GM12878 (cell line): ENCODE measurements around the gene METRNL. TPM values are rescaled to one million over a fixed set of nuclear protein-coding genes. Genes with fewer than 3 reads are reported as not detected.
A peak's percentile ranks its signal among the peaks of the same experiment; 100 is the strongest.
"Not testable (repeated sequence)": the region's sequence is repeated elsewhere in the genome, so short reads cannot be mapped to it uniquely, and the experiment has no call there.

Experiments
- ATAC-seq: fragments of 200-7000 bp; cut with Tn5 transposase; 3 replicates; pipeline ENCODE4 v1.9.1; 2020; ENCODE audit warnings: mild to moderate bottlenecking, moderate library complexity
- BruUV-seq: library from RNA; stranded (reverse); fragments of 400-500 nt; replicated peaks from 2 replicates; lab custom pipeline; 2021; lab: Mats Ljungman, UMichigan
- CTCF ChIA-PET: fragments of 300-600 bp; sonication (Branson Sonifier 250); formaldehyde crosslinking; extraction: SDS; loops from one replicate; lab custom pipeline; 2021; ENCODE audit warnings: inconsistent platforms; lab: Yijun Ruan, JAX
- POLR2A ChIA-PET: fragments of 350-600 bp; formaldehyde crosslinking; extraction: SDS; loops from one replicate; lab custom pipeline; 2021; ENCODE audit warnings: inconsistent platforms; lab: Charles Lee
- RAD21 ChIA-PET: fragments of 300-600 bp; sonication (Branson Sonifier 250); formaldehyde crosslinking; loops from one replicate; lab custom pipeline; 2023; ENCODE audit warnings: antibody characterized with exemption; ENCODE audit not compliant: unreplicated experiment; lab: Charles Lee
- SMC1A ChIA-PET: fragments of 300-600 bp; sonication (Branson Sonifier 250); formaldehyde crosslinking; loops from one replicate; lab custom pipeline; 2023; ENCODE audit not compliant: unreplicated experiment, uncharacterized antibody; lab: Charles Lee
- DNase-seq: peaks from one replicate; pipeline ENCODE4 v3.0.0-alpha.2; 2011; ENCODE audit warnings: low read depth, low spot score
- FAIRE-seq: peaks from 3 replicates; lab custom pipeline; 2011; peaks lifted over from hg19 to GRCh38; lab: Jason Lieb, UNC
- H2AFZ ChIP-seq: 2 replicates; pipeline ENCODE4 v1.6.0; 2011; ENCODE audit warnings: low read depth, low read length, control low read depth; ENCODE audit not compliant: control insufficient read depth
- H3K27ac ChIP-seq: 2 replicates; pipeline ENCODE4 v1.5.1; 2011; ENCODE audit warnings: control low read depth; ENCODE audit not compliant: control insufficient read depth, insufficient read depth
- H3K27me3 ChIP-seq, 2 experiments: replicated peaks in 1 of 2; 2 replicates each; pipeline versions ENCODE4 v1.6.0 to v1.6.1; 2011; ENCODE audit warnings: low read length in 1 of 2; ENCODE audit not compliant: control insufficient read depth in 2 of 2, insufficient read depth in 2 of 2
- H3K36me3 ChIP-seq, 2 experiments: 2 replicates each; pipeline ENCODE4 v1.5.1; 2011; ENCODE audit warnings: low read length in 1 of 2; ENCODE audit not compliant: control insufficient read depth in 2 of 2, insufficient read depth in 2 of 2
- H3K4me1 ChIP-seq: 2 replicates; pipeline ENCODE4 v1.6.1; 2011; ENCODE audit warnings: mild to moderate bottlenecking, low read length, moderate library complexity, mixed read lengths; ENCODE audit not compliant: control insufficient read depth, insufficient read depth
- H3K4me2 ChIP-seq: 2 replicates; pipeline ENCODE4 v1.6.0; 2011; ENCODE audit warnings: control low read depth; ENCODE audit not compliant: control insufficient read depth, insufficient read depth
- H3K4me3 ChIP-seq: fragments of 200-600 bp; sonication (generic); 2 replicates; pipeline ENCODE4 v1.5.1; 2016
- H3K79me2 ChIP-seq: 2 replicates; pipeline ENCODE4 v1.6.0; 2011; ENCODE audit warnings: low read length; ENCODE audit not compliant: control insufficient read depth, insufficient read depth
- H3K9ac ChIP-seq: 2 replicates; pipeline ENCODE4 v1.8.0; 2011; ENCODE audit warnings: low read length, control low read depth, mixed read lengths; ENCODE audit not compliant: control insufficient read depth, insufficient read depth
- H3K9me3 ChIP-seq: replicated peaks from 3 replicates; pipeline ENCODE4 v1.5.1; 2011; ENCODE audit warnings: mild to moderate bottlenecking, low read length; ENCODE audit not compliant: control insufficient read depth, insufficient read depth
- H4K20me1 ChIP-seq: 2 replicates; pipeline ENCODE4 v1.6.0; 2011; ENCODE audit not compliant: control insufficient read depth, insufficient read depth
- CBX5 ChIP-seq: sonication (generic); IDR thresholded peaks from 2 replicates; pipeline ENCODE4 v1.6.1; 2016; ENCODE audit warnings: low read depth, moderate library complexity, mild to moderate bottlenecking, inconsistent platforms
- CHD4 ChIP-seq: fragments of 200-600 bp; sonication (generic); IDR thresholded peaks from 2 replicates; pipeline ENCODE4 v1.6.1; 2016; ENCODE audit warnings: mild to moderate bottlenecking
- TBL1XR1 ChIP-seq: IDR thresholded peaks from 2 replicates; pipeline ENCODE4 v1.6.1; 2012; ENCODE audit warnings: low read depth, low read length, improper control_type of control experiment
- TCF3 ChIP-seq: IDR thresholded peaks from 2 replicates; pipeline ENCODE4 v1.6.1; 2012; ENCODE audit warnings: low read depth, mild to moderate bottlenecking, low read length, borderline replicate concordance; ENCODE audit not compliant: insufficient read depth
- ZBED1 ChIP-seq: IDR thresholded peaks from 2 replicates; pipeline ENCODE4 v1.6.1; 2016; ENCODE audit warnings: borderline replicate concordance
- ZNF24 ChIP-seq: fragments of 450-650 bp; IDR thresholded peaks from 2 replicates; pipeline ENCODE4 v1.6.1; 2017; ENCODE audit warnings: antibody characterized with exemption, mild to moderate bottlenecking
- WGBS: methylation state at CpG from one replicate; pipeline ENCODE4 v1.1.6; 2016; ENCODE audit warnings: low lambda C conversion rate; ENCODE audit not compliant: insufficient replicate concordance, insufficient coverage; ENCODE audit errors: missing lambda C conversion rate; 5-methylcytosine and 5-hydroxymethylcytosine counted together
- in situ Hi-C: fragments of 300-500 bp; cut with MboI; formaldehyde crosslinking; loops from 9 replicates; pipeline ENCODE4 v1.14.3; 2018; ENCODE audit warnings: mixed read lengths
- intact Hi-C: fragments of 100-400 bp; cut with micrococcal nuclease; formaldehyde crosslinking; loops from one replicate; pipeline ENCODE4 v1.14.2; 2022; ENCODE audit not compliant: unreplicated experiment
- polyA plus RNA-seq, 11 experiments: library from polyadenylated mRNA; depleted of rRNA in 4 of 11; unstranded in 6 of 11; stranded (reverse) in 5 of 11; fragments of >200 nt; fragmentation: Nextera tagmentation in 4 of 11; fragmentation: Illumina TruSeq in 1 of 11; extraction: Ambion mirVana in 4 of 11; extraction: Trizol in 1 of 11; gene quantifications; 1 replicate in 1 of 11; 2 replicates in 10 of 11; pipeline versions ENCODE4 v1.2.1 to v1.2.3, GENCODE V29; 2011 to 2016; ENCODE audit warnings: inconsistent platforms in 2 of 11, missing spikeins in 2 of 11, low read depth in 1 of 11
- total RNA-seq, 4 experiments: library from RNA; depleted of rRNA in 3 of 4; stranded (reverse); fragments of >200 nt in 3 of 4; fragmentation: Illumina TruSeq in 1 of 4; extraction: Trizol in 1 of 4; gene quantifications; 2 replicates each; pipeline versions ENCODE4 v1.2.1 to v1.2.3, GENCODE V29; 2013 to 2021

Gene METRNL
- total and polyA plus RNA-seq, 10 of the 15 experiments (the other 5 are each of a cell fraction or from before 2014, with no cell fraction given), result 0.05 to 3.7 (median 0.48) TPM; not detected in 2

DNA sequence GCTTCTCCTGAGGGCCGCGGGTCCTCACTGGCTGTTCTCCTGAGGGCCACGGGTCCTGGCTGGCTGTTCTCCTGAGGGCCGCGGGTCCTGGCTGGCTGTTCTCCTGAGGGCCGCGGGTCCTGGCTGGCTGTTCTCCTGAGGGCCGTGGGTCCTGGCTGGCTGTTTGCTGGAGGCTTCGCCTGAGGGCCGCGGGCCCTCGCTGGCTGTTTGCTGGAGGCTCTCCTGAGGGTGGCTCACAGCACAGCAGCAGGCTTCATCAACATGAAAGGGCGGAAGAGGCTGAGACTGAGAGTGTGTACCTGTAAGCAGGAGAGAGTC is 60.8 kb downstream of the METRNL start:
- H3K4me2 ChIP-seq, SMC1A ChIA-PET, RAD21 ChIA-PET, H3K4me3 ChIP-seq, H3K9me3 ChIP-seq, H3K4me1 ChIP-seq, FAIRE-seq, H3K27ac ChIP-seq, H4K20me1 ChIP-seq, H3K79me2 ChIP-seq, DNase-seq, H3K27me3 ChIP-seq, H3K36me3 ChIP-seq, CTCF ChIA-PET, POLR2A ChIA-PET, H3K9ac ChIP-seq, in situ Hi-C loops, H2AFZ ChIP-seq, intact Hi-C loops, BruUV-seq, ATAC-seq: not testable (repeated sequence)
- 57% methylated on average over 11 of the region's 13 CpGs for WGBS

DNA sequence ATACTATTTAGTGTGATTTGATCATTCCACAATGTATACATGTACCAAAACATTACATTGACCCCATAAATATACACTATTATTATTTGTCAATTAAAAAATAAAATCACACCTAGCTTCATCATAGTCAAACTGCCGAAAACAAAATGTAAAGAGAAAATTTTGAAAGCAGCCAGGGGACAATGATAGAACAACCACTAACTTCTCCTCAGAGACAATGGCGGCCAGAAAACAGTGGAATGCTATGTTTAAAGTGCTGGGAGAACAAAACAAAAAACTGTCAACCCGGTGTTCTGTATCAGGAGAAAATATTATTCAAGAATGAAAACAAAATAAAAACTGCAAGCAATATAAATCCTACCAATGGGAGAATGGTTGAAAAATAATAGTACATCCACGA is 63.2 kb downstream of the METRNL start:
- Histone ChIP-seq H3K36me3 (no peaks in the 10 kb centered on the region), H3K4me2 (no peak overlapping the region), H3K79me2 (no peaks in the 10 kb centered on the region), H3K27ac (no peak overlapping the region), H3K9ac (no peak overlapping the region), H2AFZ (no peak overlapping the region), H4K20me1 (no peaks in the 10 kb centered on the region), H3K27me3 (no peaks in the 10 kb centered on the region; a peak in 2 of 4 replicates), H3K9me3 (no peaks in the 10 kb centered on the region; the same call in 1 of the 3 replicates), H3K4me1 (no peaks in the 10 kb centered on the region), H3K4me3 (no peak overlapping the region)
- 7% methylated on average over 4 of the region's 4 CpGs for WGBS
- DNase-seq (no peak), FAIRE-seq (no peak), ATAC-seq (no peak)
- no TSS peak for BruUV-seq
- intact Hi-C loops (no loop called here), in situ Hi-C loops (no loop called here)
- ChIA-PET CTCF (no interaction called here), SMC1A (no interaction called here), POLR2A (no interaction called here), RAD21 (no interaction called here)
- TF ChIP-seq CBX5 (0 out of 2 replicates have a peak, but pooled peaks have one; percentile 52), ZNF24 (no peak), TBL1XR1 (no peak), TCF3 (no peak), CHD4 (no peak), ZBED1 (no peak)
